ENCODE data around the gene PROSER3. TPM values are rescaled to one million over a fixed set of nuclear protein-coding genes. Genes with fewer than 3 reads are reported as not detected.

PROSER3 gene
- total and polyA plus RNA-seq, 2 donors (not counting 3 experiments of a cell fraction or from before 2014, with no cell fraction given) = 18.3 to 28.3 TPM

GRCh38 chr19:35791814-35792279 lies 33.9 kb downstream of the PROSER3 start:
- dilution Hi-C loops (cut with MboI; ENCODE audit: extremely low pct_ligation_motif_present, low sequenced_read_pairs) (no loop called here), intact Hi-C loops (cut with micrococcal nuclease) (no loop called here)
- Histone ChIP-seq H3K9me3 (replicated peaks; ENCODE audit: control insufficient read depth, insufficient read depth, low read length) (no peaks in the 10 kb centered on the region), H2AFZ (ENCODE audit: low read depth, low read length) (no peak overlapping the region), H3K4me3 (replicated peaks in 1 of 3; ENCODE audit: insufficient read depth in 1 of 3, low read depth in 1 of 3, low read length in 3 of 3) (no peak overlapping the region), H3K36me3 (ENCODE audit: control insufficient read depth in 2 of 2, extremely low read depth in 1 of 2, insufficient read depth in 2 of 2, low read length in 2 of 2) (no peaks in the 10 kb centered on the region), H3K27ac (ENCODE audit: insufficient read depth, low read depth, low read length) (no peak overlapping the region), H3K4me2 (ENCODE audit: insufficient read depth, low read length) (no peak overlapping the region), H3K9me1 (replicated peaks; ENCODE audit: control insufficient read depth, extremely low read depth, insufficient read depth, low read length) (no peaks in the 10 kb centered on the region), H4K20me1 (replicated peaks; ENCODE audit: control insufficient read depth, extremely low read depth, insufficient read depth, low read length) (no peaks in the 10 kb centered on the region), H3K9ac (replicated peaks; ENCODE audit: extremely low read depth, insufficient read depth, low read length) (no peak overlapping the region), H3K27me3 (ENCODE audit: control insufficient read depth in 2 of 2, insufficient read depth in 2 of 2, low read length in 2 of 2) (peaks cover 9 to 15% of the 10 kb centered on the region in 2 experiments), H3K4me1 (ENCODE audit: control insufficient read depth, extremely low read depth, insufficient read depth, low read length) (no peaks in the 10 kb centered on the region), H3K79me2 (ENCODE audit: control insufficient read depth, insufficient read depth, low read length) (no peaks in the 10 kb centered on the region)
- POLR2A ChIA-PET = no interaction called here
- no TSS peak for BruUV-seq (replicated peaks)
- CTCF ChIA-PET = interaction anchor here (0.6 kb wide), 1 partner anchor 339 kb away, joined by 4 read pairs; no protein-coding TSS in a partner anchor
- TF ChIP-seq EZH2 (IDR thresholded peaks at IDR 0.05; ENCODE audit: borderline replicate concordance, low read depth, low read length, severe bottlenecking) (no peak), POLR2AphosphoS5 (IDR thresholded peaks at IDR 0.05; ENCODE audit: insufficient read depth, low read depth, low read length) (no peak), FOS (IDR thresholded peaks at IDR 0.05; ENCODE audit: borderline replicate concordance, insufficient read depth, low read length) (no peak)
- DNase-seq (ENCODE audit: low read depth, low spot score) = no peak
- no peak for FAIRE-seq

GRCh38 chr19:35792312-35792711 lies 34.3 kb downstream of the PROSER3 start:
- no peak for DNase-seq (ENCODE audit: low read depth, low spot score)
- Histone ChIP-seq H2AFZ (ENCODE audit: low read depth, low read length) (no peak overlapping the region), H3K79me2 (ENCODE audit: control insufficient read depth, insufficient read depth, low read length) (no peaks in the 10 kb centered on the region), H3K4me2 (ENCODE audit: insufficient read depth, low read length) (no peak overlapping the region), H3K4me3 (replicated peaks in 1 of 3; ENCODE audit: insufficient read depth in 1 of 3, low read depth in 1 of 3, low read length in 3 of 3) (no peak overlapping the region), H3K9me1 (replicated peaks; ENCODE audit: control insufficient read depth, extremely low read depth, insufficient read depth, low read length) (no peaks in the 10 kb centered on the region), H3K27me3 (ENCODE audit: control insufficient read depth in 2 of 2, insufficient read depth in 2 of 2, low read length in 2 of 2) (peaks cover 11 to 19% of the 10 kb centered on the region in 2 experiments), H3K27ac (ENCODE audit: insufficient read depth, low read depth, low read length) (no peak overlapping the region), H3K9ac (replicated peaks; ENCODE audit: extremely low read depth, insufficient read depth, low read length) (no peak overlapping the region), H3K4me1 (ENCODE audit: control insufficient read depth, extremely low read depth, insufficient read depth, low read length) (no peaks in the 10 kb centered on the region), H3K36me3 (ENCODE audit: control insufficient read depth in 2 of 2, extremely low read depth in 1 of 2, insufficient read depth in 2 of 2, low read length in 2 of 2) (no peaks in the 10 kb centered on the region), H3K9me3 (replicated peaks; ENCODE audit: control insufficient read depth, insufficient read depth, low read length) (no peaks in the 10 kb centered on the region), H4K20me1 (replicated peaks; ENCODE audit: control insufficient read depth, extremely low read depth, insufficient read depth, low read length) (no peaks in the 10 kb centered on the region)
- ChIA-PET CTCF (interaction anchor here (0.6 kb wide), 1 partner anchor 339 kb away, joined by 4 read pairs; no protein-coding TSS in a partner anchor), POLR2A (no interaction called here)
- BruUV-seq (replicated peaks) = no TSS peak
- no peak for FAIRE-seq
- TF ChIP-seq MYC (IDR thresholded peaks at IDR 0.05; ENCODE audit: low read depth, low read length) (no peak), CTCF (IDR thresholded peaks at IDR 0.05; ENCODE audit: extremely low read depth in 1 of 2, insufficient read depth in 1 of 2, low read depth in 1 of 2, low read length in 2 of 2) (no peak), POLR2A (IDR thresholded peaks at IDR 0.05; ENCODE audit: low read depth, low read length) (no peak), FOS (IDR thresholded peaks at IDR 0.05; ENCODE audit: borderline replicate concordance, insufficient read depth, low read length) (no peak)
- intact Hi-C loops (cut with micrococcal nuclease) = no loop called here
- dilution Hi-C loops (cut with MboI; ENCODE audit: extremely low pct_ligation_motif_present, low sequenced_read_pairs) = no loop called here
